ENCODE data around the gene ZBED5.

DNA sequence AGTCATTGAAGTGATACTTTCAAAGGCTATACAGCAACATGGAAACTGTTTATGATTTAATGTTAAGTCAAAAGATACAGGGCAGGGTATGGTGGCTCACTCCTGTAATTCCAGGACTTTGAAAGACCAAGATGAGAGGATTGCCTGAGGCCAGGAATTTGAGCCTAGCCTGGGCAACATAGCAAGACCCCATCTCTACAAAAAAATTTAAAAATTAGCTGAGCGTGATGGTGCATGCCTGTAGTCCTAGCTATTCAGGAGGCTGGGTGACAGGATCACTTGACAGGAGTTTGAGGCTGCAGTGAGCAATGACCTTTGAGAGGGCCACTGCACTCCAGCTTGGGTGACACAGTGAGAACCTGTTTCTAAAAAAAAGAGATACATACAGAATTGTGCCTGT lies 39.3 kb upstream of the ZBED5 start:
- TF ChIP-seq CTCF (IDR thresholded peaks at IDR 0.05; ENCODE audit: low read depth, low read length, missing input control) (no peak), HNF4G (IDR thresholded peaks at IDR 0.05) (no peak), TAF1 (conservative IDR thresholded peaks at IDR 0.05) (no peak), RAD21 (IDR thresholded peaks at IDR 0.05) (no peak), FOXA1 (IDR thresholded peaks at IDR 0.05) (no peak), EGR1 (IDR thresholded peaks at IDR 0.05; ENCODE audit: low read depth in 2 of 2) (no peak), RXRA (IDR thresholded peaks at IDR 0.05) (no peak), JUND (IDR thresholded peaks at IDR 0.05) (no peak), SP1 (IDR thresholded peaks at IDR 0.05) (no peak), YY1 (IDR thresholded peaks at IDR 0.05) (no peak), GABPA (IDR thresholded peaks at IDR 0.05 in 1 of 2, conservative IDR thresholded peaks at IDR 0.05 in 1 of 2) (no peak)
- TF ChIP-seq, protein P1, sequence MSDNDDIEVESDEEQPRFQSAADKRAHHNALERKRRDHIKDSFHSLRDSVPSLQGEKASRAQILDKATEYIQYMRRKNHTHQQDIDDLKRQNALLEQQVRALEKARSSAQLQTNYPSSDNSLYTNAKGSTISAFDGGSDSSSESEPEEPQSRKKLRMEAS (IDR thresholded peaks at IDR 0.05), result no peak
- TF ChIP-seq, protein P2, sequence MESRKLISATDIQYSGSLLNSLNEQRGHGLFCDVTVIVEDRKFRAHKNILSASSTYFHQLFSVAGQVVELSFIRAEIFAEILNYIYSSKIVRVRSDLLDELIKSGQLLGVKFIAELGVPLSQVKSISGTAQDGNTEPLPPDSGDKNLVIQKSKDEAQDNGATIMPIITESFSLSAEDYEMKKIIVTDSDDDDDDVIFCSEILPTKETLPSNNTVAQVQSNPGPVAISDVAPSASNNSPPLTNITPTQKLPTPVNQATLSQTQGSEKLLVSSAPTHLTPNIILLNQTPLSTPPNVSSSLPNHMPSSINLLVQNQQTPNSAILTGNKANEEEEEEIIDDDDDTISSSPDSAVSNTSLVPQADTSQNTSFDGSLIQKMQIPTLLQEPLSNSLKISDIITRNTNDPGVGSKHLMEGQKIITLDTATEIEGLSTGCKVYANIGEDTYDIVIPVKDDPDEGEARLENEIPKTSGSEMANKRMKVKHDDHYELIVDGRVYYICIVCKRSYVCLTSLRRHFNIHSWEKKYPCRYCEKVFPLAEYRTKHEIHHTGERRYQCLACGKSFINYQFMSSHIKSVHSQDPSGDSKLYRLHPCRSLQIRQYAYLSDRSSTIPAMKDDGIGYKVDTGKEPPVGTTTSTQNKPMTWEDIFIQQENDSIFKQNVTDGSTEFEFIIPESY (IDR thresholded peaks at IDR 0.05), result no peak
